GM19193 (cell line): ENCODE data around the gene EDN1.

ENCODE experiments used
- POLR2A ChIP-seq: IDR thresholded peaks from 4 replicates; pipeline ENCODE4 v1.6.1; 2011; ENCODE audit not compliant: insufficient read depth, insufficient read length; ENCODE audit errors: extremely low read depth

Gene EDN1

GRCh38 chr6:12324748-12325147, 34.6 kb downstream of the EDN1 start:
- TF ChIP-seq POLR2A: no peak

DNA sequence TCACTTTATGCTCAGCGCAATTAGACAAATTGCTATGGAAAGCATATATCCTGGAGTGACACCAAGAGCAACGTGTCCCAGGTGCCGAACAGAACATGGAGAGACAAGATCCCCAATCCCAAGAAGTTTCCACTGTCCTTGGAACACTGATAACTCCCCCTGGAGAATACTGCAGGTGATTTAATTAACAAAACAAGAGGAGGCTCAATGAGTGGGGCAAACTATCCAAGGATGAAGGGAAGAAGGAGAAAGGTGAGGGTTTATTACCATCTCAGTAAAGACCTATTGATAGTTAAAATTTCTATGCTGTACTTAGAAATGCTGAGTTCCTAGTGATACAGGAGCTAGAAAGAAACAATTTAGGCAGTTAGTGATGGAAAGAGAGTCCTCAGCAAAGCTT, 35.7 kb downstream of the EDN1 start:
- no peak for TF ChIP-seq POLR2A

GRCh38 chr6:12327391-12327790, 37.2 kb downstream of the EDN1 start:
- no peak for TF ChIP-seq POLR2A

DNA sequence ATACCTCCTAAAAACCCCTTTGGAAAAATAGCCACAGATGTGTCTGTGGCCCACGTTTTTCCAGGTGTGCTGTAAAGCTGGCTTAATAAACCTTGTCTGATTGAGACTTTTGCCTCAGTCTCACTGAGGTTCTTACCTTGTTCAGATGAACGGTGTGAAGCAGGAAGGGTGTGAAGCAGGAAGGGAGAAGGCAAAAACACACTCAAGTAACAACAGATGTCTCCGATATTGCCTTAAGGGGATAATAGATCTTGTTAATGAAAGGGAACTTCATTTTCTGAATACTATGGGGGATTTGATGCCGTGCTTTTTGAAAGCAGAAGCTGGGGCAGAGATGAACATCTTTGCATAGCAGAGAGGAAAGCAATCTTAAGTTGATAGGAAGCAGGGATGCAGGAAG, 37.8 kb downstream of the EDN1 start:
- no peak for TF ChIP-seq POLR2A

GRCh38 chr6:12328701-12329100, 38.5 kb downstream of the EDN1 start:
- TF ChIP-seq POLR2A: no peak

DNA sequence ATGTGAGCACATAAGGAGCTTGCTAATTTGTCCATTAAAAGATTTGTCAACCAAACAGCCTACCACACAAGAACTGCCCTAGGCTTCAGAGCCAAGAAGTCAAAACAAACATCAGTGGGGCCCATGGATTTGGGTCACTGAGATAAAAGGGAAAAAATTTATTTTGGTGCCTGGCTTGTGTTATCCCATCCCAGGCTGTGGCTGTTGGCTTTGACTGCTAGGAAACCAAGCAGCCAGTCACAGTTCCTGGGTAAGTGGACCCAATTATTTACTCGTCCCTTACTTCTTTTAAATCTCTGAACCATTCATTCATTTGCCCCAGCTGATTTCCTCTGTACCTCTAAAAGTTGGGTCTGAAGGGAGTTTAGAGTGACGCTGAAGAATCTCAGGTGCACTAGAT, 41.3 kb downstream of the EDN1 start:
- TF ChIP-seq POLR2A: no peak

- TF ChIP-seq POLR2A: no peak
Observed at GRCh38 chr6:12331951-12332749, 42.0 kb downstream of the EDN1 start.

- no peak for TF ChIP-seq POLR2A
Observed at GRCh38 chr6:12333128-12333527, 43.0 kb downstream of the EDN1 start.

GRCh38 chr6:12334526-12335130, 44.5 kb downstream of the EDN1 start:
- no peak for TF ChIP-seq POLR2A

GRCh38 chr6:12335131-12335527, 45.0 kb downstream of the EDN1 start:
- TF ChIP-seq POLR2A: no peak

DNA sequence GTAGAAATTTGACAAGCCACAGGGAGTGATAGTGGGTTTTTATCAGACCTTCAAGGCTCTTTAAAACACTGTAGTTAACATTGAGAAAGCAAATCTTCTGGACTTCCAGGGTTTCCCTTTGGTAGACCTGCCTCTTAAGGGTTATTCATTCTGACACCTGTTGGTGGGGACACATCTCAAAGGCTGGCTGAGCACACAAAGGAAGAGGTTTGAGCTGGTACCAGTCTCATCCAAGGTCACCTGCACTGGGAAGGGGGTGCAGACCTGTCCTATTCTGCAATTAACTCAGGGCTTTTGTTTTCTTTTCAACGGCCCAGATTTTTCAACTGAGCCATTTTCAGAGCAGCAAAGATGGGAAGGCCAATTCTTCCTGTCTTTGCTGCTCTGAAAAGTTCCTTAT, 45.6 kb downstream of the EDN1 start:
- no peak for TF ChIP-seq POLR2A

DNA sequence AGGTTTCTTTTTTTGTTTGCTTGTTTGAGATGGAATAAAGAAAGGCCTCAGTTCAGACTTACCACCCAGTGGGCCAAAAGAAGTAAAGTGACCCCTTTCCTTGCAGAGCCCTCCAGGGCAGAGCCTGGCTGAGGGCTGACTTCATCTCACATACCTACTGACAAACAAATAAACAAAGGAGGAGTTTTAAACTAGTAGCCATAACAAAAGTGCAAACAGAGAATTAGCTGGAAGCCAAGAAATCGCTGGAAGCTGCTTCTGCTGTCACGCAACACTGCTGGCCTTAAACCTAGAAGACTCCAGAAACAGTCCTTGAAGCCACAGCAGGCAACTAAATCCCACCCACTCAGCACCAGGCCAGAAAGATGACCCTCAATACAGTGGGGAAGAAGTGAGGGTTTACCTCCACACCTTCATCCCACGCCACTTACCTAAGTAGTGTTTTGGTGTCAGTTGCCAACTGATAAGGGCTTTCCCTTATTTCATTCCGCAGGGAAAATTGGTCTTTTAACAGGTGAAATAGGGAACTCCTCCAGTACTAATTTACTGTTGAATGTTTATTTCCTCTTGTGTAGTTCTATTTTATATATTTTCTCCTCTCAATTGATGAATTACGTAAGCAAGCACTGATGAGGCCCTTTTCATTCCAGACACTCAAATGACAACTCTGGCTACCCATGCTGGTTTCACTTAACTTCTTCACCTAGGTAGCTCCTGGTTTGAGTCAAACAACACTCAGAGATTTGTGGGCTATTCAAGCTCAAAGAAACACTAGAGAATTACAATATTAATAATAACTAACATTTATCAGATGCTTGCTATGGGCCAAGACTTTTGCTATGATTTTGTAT, 46.2 kb downstream of the EDN1 start:
- no peak for TF ChIP-seq POLR2A

- no peak for TF ChIP-seq POLR2A
Observed at GRCh38 chr6:12339022-12339421, 48.9 kb downstream of the EDN1 start.

DNA sequence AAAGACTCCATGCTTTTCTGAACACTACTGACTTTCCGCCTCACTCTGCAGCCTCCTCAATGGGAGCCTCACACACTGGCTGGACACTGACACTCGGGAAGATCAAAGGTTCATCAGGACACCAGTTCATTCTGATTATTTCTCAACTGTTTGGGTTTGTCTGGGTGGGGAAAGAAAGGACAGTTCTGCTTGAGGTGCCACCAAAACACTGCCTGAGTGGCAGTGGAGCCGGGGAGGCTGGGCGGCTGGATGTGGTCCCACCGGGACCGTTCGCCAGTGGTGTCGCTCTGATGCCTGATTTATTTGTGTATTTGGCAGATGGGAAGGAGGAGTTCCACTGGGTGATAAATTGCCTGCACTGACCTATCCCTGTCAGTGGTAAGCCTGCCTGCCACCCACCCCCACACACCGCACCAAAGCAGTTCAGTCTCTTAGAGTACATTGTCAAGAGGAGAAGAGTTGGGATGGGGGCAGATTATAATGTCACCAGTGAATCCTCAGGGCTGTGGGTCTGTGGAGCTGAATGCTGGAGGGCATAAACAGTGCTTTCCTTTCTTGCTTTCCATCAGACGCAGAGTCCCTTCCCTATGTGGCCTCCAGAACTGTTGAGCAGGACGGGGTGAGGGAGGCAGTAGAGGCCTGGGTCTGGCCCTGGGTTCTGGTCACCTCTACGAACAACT, 49.8 kb downstream of the EDN1 start:
- TF ChIP-seq POLR2A: no peak

- no peak for TF ChIP-seq POLR2A
Observed at GRCh38 chr6:12340488-12340818, 50.3 kb downstream of the EDN1 start.

- no peak for TF ChIP-seq POLR2A
Observed at GRCh38 chr6:12342664-12343063, 52.5 kb downstream of the EDN1 start.

- TF ChIP-seq POLR2A: no peak
Observed at GRCh38 chr6:12343122-12343439, 52.9 kb downstream of the EDN1 start.
